Karpas-422 (cell line): ENCODE results near the gene SMIM28. TPM values are rescaled to one million over a fixed set of nuclear protein-coding genes. Genes with fewer than 3 reads are reported as not detected.
A peak's percentile ranks its signal among the peaks of the same experiment; 100 is the strongest.

Source experiments
- DNase-seq: peaks from one replicate; pipeline ENCODE4 v3.0.0-alpha.2; 2015
- H2AFZ ChIP-seq: fragments of 200-600 bp; sonication (generic); 2 replicates; pipeline ENCODE4 v1.6.1; 2014; ENCODE audit warnings: antibody characterized with exemption, low read length, mixed read lengths
- H3K27ac ChIP-seq: fragments of 200-600 bp; sonication (generic); 2 replicates; pipeline ENCODE4 v1.5.1; 2014; ENCODE audit warnings: mild to moderate bottlenecking, low read length, moderate library complexity
- H3K27me3 ChIP-seq: fragments of 200-600 bp; sonication (generic); 2 replicates; pipeline ENCODE4 v1.6.1; 2014; ENCODE audit warnings: low read length, mixed read lengths
- H3K36me3 ChIP-seq: fragments of 200-600 bp; sonication (generic); 2 replicates; pipeline ENCODE4 v1.6.1; 2014; ENCODE audit warnings: low read length, mixed read lengths; ENCODE audit not compliant: insufficient read depth
- H3K4me1 ChIP-seq: fragments of 200-600 bp; sonication (generic); 2 replicates; pipeline ENCODE4 v1.6.1; 2014; ENCODE audit warnings: mild to moderate bottlenecking, low read length, mixed read lengths
- H3K4me2 ChIP-seq: fragments of 200-600 bp; sonication (generic); 2 replicates; pipeline ENCODE4 v1.6.1; 2014; ENCODE audit warnings: low read length, low read depth, mild to moderate bottlenecking; ENCODE audit not compliant: poor library complexity, severe bottlenecking
- H3K4me3 ChIP-seq: fragments of 200-600 bp; sonication (generic); 2 replicates; pipeline ENCODE4 v1.5.1; 2014; ENCODE audit warnings: mild to moderate bottlenecking, antibody characterized with exemption, low read length, mixed read lengths
- H3K79me2 ChIP-seq: fragments of 200-600 bp; sonication (generic); 2 replicates; pipeline ENCODE4 v1.6.1; 2014; ENCODE audit warnings: mild to moderate bottlenecking, low read length, mixed read lengths
- H3K9ac ChIP-seq: fragments of 200-600 bp; sonication (generic); 2 replicates; pipeline ENCODE4 v1.6.0; 2014; ENCODE audit warnings: low read length
- H3K9me2 ChIP-seq: fragments of 200-600 bp; sonication (generic), shearing (Covaris generic); replicated peaks from 2 replicates; pipeline ENCODE4 v1.6.0; 2014; ENCODE audit warnings: mild to moderate bottlenecking, low read length, moderate library complexity; ENCODE audit not compliant: insufficient read depth
- H3K9me3 ChIP-seq: fragments of 300-700, 200-600 bp; sonication (generic); 2 replicates; pipeline ENCODE4 v1.6.1; 2014; ENCODE audit warnings: low read length, mixed read lengths
- H4K20me1 ChIP-seq: fragments of 200-600 bp; sonication (generic); 2 replicates; pipeline ENCODE4 v1.6.1; 2014; ENCODE audit warnings: mild to moderate bottlenecking, antibody characterized with exemption, low read length, low read depth; ENCODE audit not compliant: insufficient read depth
- total RNA-seq: library from RNA; depleted of rRNA; stranded (reverse); fragments of >200 nt; shearing (Covaris generic); gene quantifications from 2 replicates; pipeline ENCODE4 v1.2.3, GENCODE V29; 2014; ENCODE audit warnings: low replicate concordance; rRNA removed

SMIM28 gene
- total RNA-seq, result not detected in 2 replicates

DNA sequence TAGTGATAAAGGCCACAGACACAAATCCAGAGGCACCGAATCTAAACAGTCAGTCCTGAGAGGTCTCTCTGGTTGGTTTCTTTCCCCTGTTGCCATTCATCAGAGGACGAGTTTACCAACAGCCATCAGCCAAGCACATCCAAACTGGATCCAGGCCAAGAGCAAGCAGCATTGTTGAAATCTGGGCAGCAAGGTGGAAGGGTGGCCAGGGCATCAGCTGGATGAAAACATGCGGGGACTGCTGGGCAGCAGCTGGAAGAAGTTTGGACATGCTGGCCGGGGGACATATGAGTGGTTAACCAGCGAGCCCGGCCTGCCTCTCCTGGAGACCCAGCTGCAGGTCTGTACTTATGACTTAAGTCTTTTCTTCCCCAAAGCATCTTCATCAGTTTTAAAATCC, at the start of gene SMIM28:
Gene SMIM28 (plus strand): TSS at position 62 of the 400 bp plus-strand sequence. CDS start 168 bp downstream, at position 230.
- Histone ChIP-seq H3K4me2 (no peak within 1 kb of the TSS), H3K4me1 (no peaks in the 10 kb centered on the region), H3K27ac (no peak within 1 kb of the TSS), H3K9me2 (no peaks in the 10 kb centered on the region), H2AFZ (no peak within 1 kb of the TSS), H3K27me3 (no peaks in the 10 kb centered on the region), H4K20me1 (no peaks in the 10 kb centered on the region), H3K36me3 (no peaks in the 10 kb centered on the region), H3K4me3 (no peak within 1 kb of the TSS), H3K9ac (no peak within 1 kb of the TSS), H3K9me3 (no peaks in the 10 kb centered on the region), H3K79me2 (no peaks in the 10 kb centered on the region)
- DNase-seq, result no peak

- H3K9me2 ChIP-seq, result no peaks in the 10 kb centered on the region
- H4K20me1 ChIP-seq, result no peaks in the 10 kb centered on the region
- H3K4me2 ChIP-seq, result no peak overlapping the region
- H3K36me3 ChIP-seq, result no peaks in the 10 kb centered on the region
- H3K27ac ChIP-seq, result no peak overlapping the region
- H3K4me3 ChIP-seq, result no peak overlapping the region
- H3K79me2 ChIP-seq, result no peaks in the 10 kb centered on the region
- H3K27me3 ChIP-seq, result no peaks in the 10 kb centered on the region
- H2AFZ ChIP-seq, result no peak overlapping the region
- no peak overlapping the region for H3K9ac ChIP-seq
- DNase-seq, result no peak
- H3K4me1 ChIP-seq, result no peaks in the 10 kb centered on the region
- H3K9me3 ChIP-seq, result no peaks in the 10 kb centered on the region
These were observed 49.5 kb upstream of the SMIM28 start for GRCh38 chr6:138328210-138328609.

- H3K79me2 ChIP-seq, result no peaks in the 10 kb centered on the region
- H2AFZ ChIP-seq, result no peak overlapping the region
- no peak for DNase-seq
- no peaks in the 10 kb centered on the region for H4K20me1 ChIP-seq
- no peaks in the 10 kb centered on the region for H3K9me3 ChIP-seq
- H3K4me2 ChIP-seq, result no peak overlapping the region
- H3K36me3 ChIP-seq, result no peaks in the 10 kb centered on the region
- no peak overlapping the region for H3K4me3 ChIP-seq
- peaks cover under 1% of the 10 kb centered on the region; the same call in 1 of the 2 replicates for H3K4me1 ChIP-seq
- H3K9ac ChIP-seq, result no peak overlapping the region
- H3K27ac ChIP-seq, result no peak overlapping the region
- no peaks in the 10 kb centered on the region for H3K27me3 ChIP-seq
- no peaks in the 10 kb centered on the region for H3K9me2 ChIP-seq
These were observed 46.9 kb upstream of the SMIM28 start for GRCh38 chr6:138330763-138331162.

GRCh38 chr6:138331444-138331843, 46.3 kb upstream of the SMIM28 start:
- DNase-seq, result no peak
- Histone ChIP-seq H3K4me2 (no peak overlapping the region), H3K4me1 (peaks cover 7% of the 10 kb centered on the region), H3K36me3 (no peaks in the 10 kb centered on the region), H2AFZ (no peak overlapping the region), H3K27me3 (no peaks in the 10 kb centered on the region), H3K9me2 (no peaks in the 10 kb centered on the region), H3K27ac (no peak overlapping the region), H3K79me2 (no peaks in the 10 kb centered on the region), H3K4me3 (no peak overlapping the region), H4K20me1 (no peaks in the 10 kb centered on the region), H3K9me3 (no peaks in the 10 kb centered on the region), H3K9ac (no peak overlapping the region)

- no peak for DNase-seq
- Histone ChIP-seq H3K9me2 (no peaks in the 10 kb centered on the region), H2AFZ (no peak overlapping the region), H3K9ac (no peak overlapping the region), H3K9me3 (no peaks in the 10 kb centered on the region), H3K79me2 (no peaks in the 10 kb centered on the region), H3K36me3 (no peaks in the 10 kb centered on the region), H3K4me1 (peaks cover 7% of the 10 kb centered on the region), H3K27me3 (no peaks in the 10 kb centered on the region), H4K20me1 (no peaks in the 10 kb centered on the region), H3K4me2 (no peak overlapping the region), H3K27ac (no peak overlapping the region), H3K4me3 (no peak overlapping the region)
These were observed 45.7 kb upstream of the SMIM28 start for GRCh38 chr6:138331984-138332383.

DNA sequence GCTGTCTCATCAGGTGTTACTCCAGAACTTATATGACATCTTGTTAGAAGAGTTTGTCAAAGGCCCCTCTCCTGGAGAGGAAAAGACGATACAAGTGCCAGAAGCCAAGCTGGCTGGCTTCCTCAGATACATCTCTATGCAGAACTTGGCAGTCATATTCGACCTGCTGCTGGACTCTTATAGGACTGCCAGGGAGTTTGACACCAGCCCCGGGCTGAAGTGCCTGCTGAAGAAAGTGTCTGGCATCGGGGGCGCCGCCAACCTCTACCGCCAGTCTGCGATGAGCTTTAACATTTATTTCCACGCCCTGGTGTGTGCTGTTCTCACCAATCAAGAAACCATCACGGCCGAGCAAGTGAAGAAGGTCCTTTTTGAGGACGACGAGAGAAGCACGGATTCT, 43.7 kb upstream of the SMIM28 start:
- no peaks in the 10 kb centered on the region for H3K36me3 ChIP-seq
- H3K4me3 ChIP-seq, result no peak overlapping the region
- no peaks in the 10 kb centered on the region for H3K27me3 ChIP-seq
- H3K9ac ChIP-seq, result no peak overlapping the region
- no peaks in the 10 kb centered on the region for H4K20me1 ChIP-seq
- no peaks in the 10 kb centered on the region for H3K9me3 ChIP-seq
- H3K27ac ChIP-seq, result no peak overlapping the region
- peaks cover 7% of the 10 kb centered on the region for H3K4me1 ChIP-seq
- no peaks in the 10 kb centered on the region for H3K79me2 ChIP-seq
- no peak for DNase-seq
- no peaks in the 10 kb centered on the region for H3K9me2 ChIP-seq
- H2AFZ ChIP-seq, result no peak overlapping the region
- no peak overlapping the region for H3K4me2 ChIP-seq

DNA sequence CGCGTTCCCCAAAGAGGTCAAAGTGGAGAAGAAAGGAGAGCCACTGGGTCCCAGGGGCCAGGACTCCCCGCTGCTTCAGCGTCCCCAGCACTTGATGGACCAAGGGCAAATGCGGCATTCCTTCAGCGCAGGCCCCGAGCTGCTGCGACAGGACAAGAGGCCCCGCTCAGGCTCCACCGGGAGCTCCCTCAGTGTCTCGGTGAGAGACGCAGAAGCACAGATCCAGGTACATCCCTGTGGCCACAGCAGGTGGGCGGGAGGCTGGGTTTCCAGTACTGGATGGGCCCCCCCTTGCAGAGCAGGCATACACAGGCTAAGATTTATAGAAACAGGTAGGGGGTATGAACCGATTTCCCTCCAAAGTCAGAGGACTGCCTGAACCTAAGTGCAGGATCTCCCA, 42.7 kb upstream of the SMIM28 start:
- H4K20me1 ChIP-seq, result no peaks in the 10 kb centered on the region
- H3K36me3 ChIP-seq, result no peaks in the 10 kb centered on the region
- no peak overlapping the region for H2AFZ ChIP-seq
- H3K4me2 ChIP-seq, result no peak overlapping the region
- DNase-seq, result no peak
- H3K4me3 ChIP-seq, result no peak overlapping the region
- no peak overlapping the region for H3K27ac ChIP-seq
- no peaks in the 10 kb centered on the region for H3K27me3 ChIP-seq
- no peaks in the 10 kb centered on the region for H3K9me3 ChIP-seq
- H3K79me2 ChIP-seq, result no peaks in the 10 kb centered on the region
- peaks cover 7% of the 10 kb centered on the region for H3K4me1 ChIP-seq
- no peak overlapping the region for H3K9ac ChIP-seq
- H3K9me2 ChIP-seq, result no peaks in the 10 kb centered on the region

DNA sequence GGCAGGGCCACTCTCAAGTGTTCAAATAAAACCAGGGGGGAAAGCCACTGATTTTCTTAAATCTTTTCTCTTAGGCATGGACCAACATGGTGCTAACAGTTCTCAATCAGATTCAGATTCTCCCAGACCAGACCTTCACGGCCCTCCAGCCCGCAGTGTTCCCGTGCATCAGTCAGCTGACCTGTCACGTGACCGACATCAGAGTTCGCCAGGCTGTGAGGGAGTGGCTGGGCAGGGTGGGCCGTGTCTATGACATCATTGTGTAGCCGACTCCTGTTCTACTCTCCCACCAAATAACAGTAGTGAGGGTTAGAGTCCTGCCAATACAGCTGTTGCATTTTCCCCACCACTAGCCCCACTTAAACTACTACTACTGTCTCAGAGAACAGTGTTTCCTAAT, 41.5 kb upstream of the SMIM28 start:
- peaks cover 7% of the 10 kb centered on the region for H3K4me1 ChIP-seq
- no peak overlapping the region for H3K27ac ChIP-seq
- H3K79me2 ChIP-seq, result no peaks in the 10 kb centered on the region
- no peak overlapping the region for H3K4me3 ChIP-seq
- DNase-seq, result peak; percentile 78
- H3K27me3 ChIP-seq, result no peaks in the 10 kb centered on the region
- no peak overlapping the region for H3K9ac ChIP-seq
- no peaks in the 10 kb centered on the region for H3K36me3 ChIP-seq
- H3K9me2 ChIP-seq, result no peaks in the 10 kb centered on the region
- no peaks in the 10 kb centered on the region for H3K9me3 ChIP-seq
- H3K4me2 ChIP-seq, result peak overlapping the region; percentile 32
- peak overlapping the region; percentile 37 for H2AFZ ChIP-seq
- no peaks in the 10 kb centered on the region for H4K20me1 ChIP-seq

- Histone ChIP-seq H3K36me3 (no peaks in the 10 kb centered on the region), H3K4me1 (peaks cover 7% of the 10 kb centered on the region), H3K27me3 (no peaks in the 10 kb centered on the region), H4K20me1 (no peaks in the 10 kb centered on the region), H3K9ac (no peak overlapping the region), H3K9me2 (no peaks in the 10 kb centered on the region), H3K27ac (no peak overlapping the region), H3K79me2 (no peaks in the 10 kb centered on the region), H3K4me2 (no peak overlapping the region), H2AFZ (no peak overlapping the region), H3K4me3 (no peak overlapping the region), H3K9me3 (no peaks in the 10 kb centered on the region)
- DNase-seq, result no peak
These were observed 40.6 kb upstream of the SMIM28 start for GRCh38 chr6:138337076-138337475.
